HG02885 (cell line): Measurements from ENCODE around the gene EID3.
"Not testable (repeated sequence)": the region's sequence is repeated elsewhere in the genome, so short reads cannot be mapped to it uniquely, and the experiment has no call there.

Experiments used
- ATAC-seq: cut with Tn5 transposase; IDR thresholded peaks from one replicate; pipeline ENCODE4 v1.9.1; 2021; ENCODE audit warnings: mild to moderate bottlenecking; ENCODE audit not compliant: unreplicated experiment, poor library complexity

The EID3 gene

GRCh38 chr12:104288635-104289274, 14.8 kb upstream of the EID3 start:
- peak; percentile 61 for ATAC-seq

DNA sequence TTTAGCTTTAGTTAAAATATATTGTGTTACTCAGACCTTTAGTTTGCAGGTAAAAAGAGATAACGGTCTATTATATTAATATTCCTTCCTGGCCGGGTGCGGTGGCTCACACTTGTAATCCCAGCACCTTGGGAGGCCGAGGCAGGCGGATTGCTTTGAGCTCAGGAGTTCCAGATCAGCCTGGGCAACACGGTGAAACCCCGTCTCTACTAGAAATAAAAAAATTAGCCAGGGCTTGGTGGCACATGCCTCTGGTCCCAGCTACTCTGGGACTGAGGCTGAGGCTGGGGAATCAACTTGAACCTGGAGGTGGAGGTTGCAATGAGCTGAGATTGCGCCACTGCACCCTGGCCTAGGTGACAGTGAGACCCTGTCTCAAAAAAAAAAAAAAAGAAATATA, 13.2 kb upstream of the EID3 start:
- ATAC-seq = no peak

GRCh38 chr12:104290855-104291254, 12.7 kb upstream of the EID3 start:
- no peak for ATAC-seq

DNA sequence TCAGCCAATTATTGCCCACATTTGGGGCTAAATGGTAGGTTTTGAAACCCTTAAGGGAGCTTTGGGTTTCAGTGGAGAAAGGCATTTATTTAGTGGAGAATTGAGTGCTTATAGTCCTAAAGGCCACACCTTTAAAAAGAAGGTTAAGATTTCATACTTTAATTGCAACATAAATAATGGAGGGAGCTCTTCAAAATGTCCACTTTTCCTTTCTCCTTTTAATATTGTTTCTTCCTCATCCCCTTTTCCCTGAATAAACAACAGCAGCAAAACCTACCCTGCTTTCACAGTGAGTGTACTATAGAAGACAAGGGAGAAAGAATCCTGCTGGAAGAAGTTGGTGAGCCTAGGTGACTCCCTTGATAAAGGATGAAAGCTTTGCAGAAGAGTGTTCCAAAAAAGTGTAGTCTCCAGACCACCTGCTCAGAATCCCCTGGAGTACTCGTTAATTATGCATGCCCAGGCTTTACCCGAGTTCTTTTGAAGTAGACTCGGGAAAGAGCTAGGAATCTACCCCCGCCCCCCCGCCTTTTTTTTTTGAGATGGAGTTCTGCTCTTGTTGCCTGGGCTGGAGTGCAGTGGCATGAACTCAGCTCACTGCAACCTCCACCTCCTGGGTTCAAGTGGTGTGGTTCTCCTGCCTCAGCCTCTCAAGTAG, 11.5 kb upstream of the EID3 start:
- ATAC-seq = no peak

- ATAC-seq = no peak
Measured at GRCh38 chr12:104292872-104293794, 10.4 kb upstream of the EID3 start.

GRCh38 chr12:104294158-104294859, 9.2 kb upstream of the EID3 start:
- not testable (repeated sequence) for ATAC-seq

DNA sequence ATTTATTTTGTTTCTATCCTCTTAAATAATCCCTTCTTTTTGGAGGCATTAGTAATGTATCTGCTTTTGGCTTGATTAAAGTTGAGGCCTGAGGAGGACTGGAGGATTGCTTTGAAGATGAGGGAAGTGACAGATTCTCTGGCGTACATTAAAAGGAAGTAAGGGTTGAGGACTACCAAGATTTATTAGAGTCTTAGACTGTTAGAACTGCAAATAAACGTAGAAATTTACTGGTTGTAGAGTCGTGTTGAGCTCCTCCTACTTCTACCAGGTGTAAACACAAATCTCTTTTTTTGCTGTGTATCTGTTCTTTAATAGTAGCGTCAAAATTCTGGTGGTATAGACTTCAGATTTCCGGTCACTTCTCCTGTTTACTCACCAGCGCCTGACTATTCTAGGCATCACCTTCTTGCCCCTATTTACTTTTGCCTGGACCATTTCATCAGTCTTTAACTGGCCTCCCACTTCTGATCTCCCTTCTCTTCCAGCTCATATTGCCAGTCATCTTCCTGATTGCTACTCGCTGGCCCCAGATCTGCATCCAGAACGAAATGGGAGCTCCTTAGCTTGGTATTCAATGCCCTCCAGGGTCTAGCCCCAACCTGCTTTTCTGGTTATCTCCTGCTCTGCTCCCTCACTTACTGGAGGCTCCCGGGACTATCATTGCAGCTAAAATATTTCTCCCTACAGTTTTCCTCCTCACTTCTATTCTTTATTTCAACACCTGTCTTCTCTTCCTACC, 8.4 kb upstream of the EID3 start:
- no peak for ATAC-seq

GRCh38 chr12:104295954-104296353, 7.6 kb upstream of the EID3 start:
- ATAC-seq = no peak

GRCh38 chr12:104296718-104297117, 6.8 kb upstream of the EID3 start:
- ATAC-seq = no peak

GRCh38 chr12:104297477-104298113, 5.9 kb upstream of the EID3 start:
- no peak for ATAC-seq

DNA sequence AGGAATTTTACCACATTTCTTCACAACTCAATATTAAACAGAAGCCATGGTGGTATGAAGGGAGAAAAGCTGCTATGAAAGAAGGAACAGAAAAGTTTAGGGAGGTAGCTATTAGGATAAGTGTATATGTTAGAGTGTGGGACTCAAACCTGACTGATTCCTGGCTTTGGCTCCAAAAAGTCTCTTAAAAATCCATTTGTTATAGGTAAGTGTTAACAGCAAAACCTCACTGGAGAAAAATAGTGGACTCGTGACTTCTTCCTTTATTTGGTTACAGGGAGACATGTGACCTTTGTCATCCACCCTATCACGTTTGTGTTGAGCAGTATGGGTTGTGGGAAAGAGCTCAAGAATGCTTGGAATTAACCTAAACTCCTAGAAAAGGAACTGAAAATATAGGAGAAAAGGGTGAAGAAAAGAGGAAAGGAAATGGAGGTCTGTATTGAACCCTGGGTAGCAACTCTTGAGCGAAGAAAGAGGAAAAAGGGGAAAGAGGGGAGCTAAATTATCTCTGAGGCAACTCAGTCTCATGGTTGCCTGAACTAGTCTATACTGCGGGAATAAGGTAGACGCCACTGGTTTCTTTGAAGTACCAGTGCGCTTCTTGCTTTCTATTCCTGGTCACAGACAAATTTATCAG, 3.6 kb upstream of the EID3 start:
- ATAC-seq = no peak

- ATAC-seq = no peak
Measured at GRCh38 chr12:104304261-104305009, 896 bp downstream of the EID3 start.

GRCh38 chr12:104305349-104305748, 1.8 kb downstream of the EID3 start:
- no peak for ATAC-seq

DNA sequence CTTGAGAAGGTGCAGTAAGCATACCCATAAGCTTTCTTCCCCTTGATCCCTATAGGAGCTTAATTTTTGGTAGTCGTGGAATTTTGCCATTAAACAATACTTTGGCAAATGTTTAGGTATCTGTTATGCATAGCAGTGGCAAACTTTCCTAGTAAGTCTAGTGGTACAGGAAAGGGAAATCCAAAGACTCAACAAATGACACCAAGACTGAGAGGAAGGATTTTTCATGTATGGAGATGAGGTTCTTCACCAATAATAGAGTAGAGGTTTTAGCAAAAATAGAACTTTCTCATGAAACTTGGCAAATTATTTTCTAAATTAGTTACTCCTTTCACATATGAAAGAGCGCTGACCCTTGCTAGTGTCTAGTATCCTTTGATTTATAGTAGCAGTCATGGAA, 2.8 kb downstream of the EID3 start:
- no peak for ATAC-seq

GRCh38 chr12:104306943-104307654, 3.6 kb downstream of the EID3 start:
- ATAC-seq = no peak

GRCh38 chr12:104307655-104308000, 4.1 kb downstream of the EID3 start:
- no peak for ATAC-seq

- ATAC-seq = no peak
Measured at GRCh38 chr12:104309446-104309993, 6.0 kb downstream of the EID3 start.
